Hematopoietic multipotent progenitor cell treated with erythropoietin and hydrocortisone succinate and interleukin-3 and kit ligand, for 6 days (in vitro differentiated cells): ENCODE data around the gene USP19.
A peak's percentile ranks its signal among the peaks of the same experiment; 100 is the strongest.

Experiments
- DNase-seq: peaks from one replicate; pipeline ENCODE4 v3.0.0-alpha.2; 2015

The USP19 gene

GRCh38 chr3:49098910-49099630 is 21.6 kb downstream of the USP19 start:
- DNase-seq = no peak

- DNase-seq = peak; percentile 64
Observed at GRCh38 chr3:49098429-49098828, 22.2 kb downstream of the USP19 start.

GRCh38 chr3:49093853-49094767 is 26.5 kb downstream of the USP19 start, which contains the start of gene QRICH1:
QRICH1 (minus strand) TSS chr3:49094071; CDS start chr3:49077017, 17,054 bp downstream.
- DNase-seq = peak; percentile 99

- DNase-seq = peak; percentile 87
Observed at GRCh38 chr3:49092938-49093852, 27.4 kb downstream of the USP19 start.

GRCh38 chr3:49081429-49081828 is 39.2 kb downstream of the USP19 start:
- no peak for DNase-seq

- no peak for DNase-seq
Observed at GRCh38 chr3:49079270-49079669, 41.4 kb downstream of the USP19 start.

GRCh38 chr3:49076646-49077045 is 44.0 kb downstream of the USP19 start:
- no peak for DNase-seq

GRCh38 chr3:49076116-49076515 is 44.5 kb downstream of the USP19 start:
- no peak for DNase-seq
